HuH-7 (cell line): Measurements from ENCODE around the gene KCNQ1.

Experiments used
- DNase-seq: peaks from one replicate; pipeline ENCODE4 v3.0.0; 2011; ENCODE audit warnings: low spot score

KCNQ1 gene

GRCh38 chr11:2581151-2581930 lies 136.5 kb downstream of the KCNQ1 start:
- no peak for DNase-seq

- DNase-seq = no peak
These were observed 137.1 kb downstream of the KCNQ1 start for GRCh38 chr11:2581931-2582350.

- no peak for DNase-seq
These were observed 137.6 kb downstream of the KCNQ1 start for GRCh38 chr11:2582351-2582945.

GRCh38 chr11:2582946-2583604 lies 138.3 kb downstream of the KCNQ1 start:
- DNase-seq = no peak

- DNase-seq = peak; percentile 5
These were observed 138.8 kb downstream of the KCNQ1 start for GRCh38 chr11:2583605-2583958.

- no peak for DNase-seq
These were observed 139.6 kb downstream of the KCNQ1 start for GRCh38 chr11:2584434-2584811.

- DNase-seq = peak; percentile 5
These were observed 140.2 kb downstream of the KCNQ1 start for GRCh38 chr11:2584812-2585565.

- DNase-seq = peak; percentile 8
These were observed 140.8 kb downstream of the KCNQ1 start for GRCh38 chr11:2585566-2586086.

- peak; percentile 7 for DNase-seq
These were observed 141.4 kb downstream of the KCNQ1 start for GRCh38 chr11:2586087-2586792.

- DNase-seq = peak; percentile 10
These were observed 142.0 kb downstream of the KCNQ1 start for GRCh38 chr11:2586793-2587131.

GRCh38 chr11:2587132-2587930 lies 142.5 kb downstream of the KCNQ1 start:
- peak; percentile 11 for DNase-seq

GRCh38 chr11:2587976-2588748 lies 143.4 kb downstream of the KCNQ1 start:
- peak; percentile 3 for DNase-seq

GRCh38 chr11:2588809-2589537 lies 144.2 kb downstream of the KCNQ1 start:
- peak; percentile 13 for DNase-seq

GRCh38 chr11:2589538-2589934 lies 144.7 kb downstream of the KCNQ1 start:
- DNase-seq = peak; percentile 1

- DNase-seq = peak; percentile 3
These were observed 145.5 kb downstream of the KCNQ1 start for GRCh38 chr11:2590131-2590964.

- peak; percentile 6 for DNase-seq
These were observed 146.4 kb downstream of the KCNQ1 start for GRCh38 chr11:2590965-2591754.

GRCh38 chr11:2591805-2592204 lies 147.0 kb downstream of the KCNQ1 start:
- DNase-seq = peak; percentile 1
